HG02588 (cell line): ENCODE data around the gene CDC42.
"Not testable (repeated sequence)": the region's sequence is repeated elsewhere in the genome, so short reads cannot be mapped to it uniquely, and the experiment has no call there.

Source experiments
- ATAC-seq: cut with Tn5 transposase; IDR thresholded peaks from one replicate; pipeline ENCODE4 v1.9.1; 2021; ENCODE audit warnings: mild to moderate bottlenecking, moderate library complexity; ENCODE audit not compliant: unreplicated experiment

Gene CDC42

GRCh38 chr1:22064751-22065402 lies 12.4 kb downstream of the CDC42 start:
- no peak for ATAC-seq

GRCh38 chr1:22071511-22071910 lies 19.0 kb downstream of the CDC42 start:
- no peak for ATAC-seq

GRCh38 chr1:22074803-22075202 lies 22.3 kb downstream of the CDC42 start:
- ATAC-seq: no peak

- ATAC-seq: no peak
Observed at GRCh38 chr1:22075718-22076117, 23.2 kb downstream of the CDC42 start.

GRCh38 chr1:22076346-22076745 lies 23.8 kb downstream of the CDC42 start:
- ATAC-seq: no peak

- ATAC-seq: no peak
Observed at GRCh38 chr1:22077728-22078127, 25.2 kb downstream of the CDC42 start.

GRCh38 chr1:22078133-22078532 lies 25.6 kb downstream of the CDC42 start:
- ATAC-seq: no peak

GRCh38 chr1:22080191-22080590 lies 27.7 kb downstream of the CDC42 start:
- ATAC-seq: no peak

- no peak for ATAC-seq
Observed at GRCh38 chr1:22088331-22088730, 35.8 kb downstream of the CDC42 start.

GRCh38 chr1:22089134-22089571 lies 36.6 kb downstream of the CDC42 start:
- no peak for ATAC-seq

- no peak for ATAC-seq
Observed at GRCh38 chr1:22089787-22090186, 37.3 kb downstream of the CDC42 start.

GRCh38 chr1:22090867-22091266 lies 38.4 kb downstream of the CDC42 start:
- ATAC-seq: no peak

- not testable (repeated sequence) for ATAC-seq
Observed at GRCh38 chr1:22092026-22092768, 39.7 kb downstream of the CDC42 start.

- ATAC-seq: no peak
Observed at GRCh38 chr1:22093513-22093912, 41.0 kb downstream of the CDC42 start.

- ATAC-seq: no peak
Observed at GRCh38 chr1:22096036-22096435, 43.5 kb downstream of the CDC42 start.

- no peak for ATAC-seq
Observed at GRCh38 chr1:22096463-22096862, 44.0 kb downstream of the CDC42 start.

GRCh38 chr1:22098752-22099151 lies 46.2 kb downstream of the CDC42 start:
- ATAC-seq: no peak

- no peak for ATAC-seq
Observed at GRCh38 chr1:22100168-22100567, 47.7 kb downstream of the CDC42 start.

- ATAC-seq: no peak
Observed at GRCh38 chr1:22101199-22101598, 48.7 kb downstream of the CDC42 start.

GRCh38 chr1:22101995-22102394 lies 49.5 kb downstream of the CDC42 start:
- ATAC-seq: no peak

GRCh38 chr1:22102746-22103145 lies 50.2 kb downstream of the CDC42 start:
- ATAC-seq: no peak

GRCh38 chr1:22104094-22104493 lies 51.6 kb downstream of the CDC42 start:
- ATAC-seq: no peak
